ENCODE results near the gene POPDC2. TPM values are rescaled to one million over a fixed set of nuclear protein-coding genes. Genes with fewer than 3 reads are reported as not detected.

The POPDC2 gene
- total RNA-seq, 1 experiment from 2014 or later: 0.93 TPM

- ChIA-PET CTCF (no interaction called here), POLR2A (no interaction called here)
- Mint-ChIP-seq H3K27ac (ENCODE audit: low read depth, unreplicated experiment) (no peak overlapping the region), H3K9me3 (ENCODE audit: unreplicated experiment) (peaks cover 8% of the 10 kb centered on the region), H3K4me3 (ENCODE audit: unreplicated experiment) (no peak overlapping the region), H3K36me3 (ENCODE audit: insufficient read depth, unreplicated experiment) (no peaks in the 10 kb centered on the region), H3K4me1 (ENCODE audit: insufficient read depth, unreplicated experiment) (peaks cover 3% of the 10 kb centered on the region), H3K27me3 (ENCODE audit: insufficient read depth, unreplicated experiment) (peaks cover 10% of the 10 kb centered on the region)
- TF ChIP-seq, protein P1, sequence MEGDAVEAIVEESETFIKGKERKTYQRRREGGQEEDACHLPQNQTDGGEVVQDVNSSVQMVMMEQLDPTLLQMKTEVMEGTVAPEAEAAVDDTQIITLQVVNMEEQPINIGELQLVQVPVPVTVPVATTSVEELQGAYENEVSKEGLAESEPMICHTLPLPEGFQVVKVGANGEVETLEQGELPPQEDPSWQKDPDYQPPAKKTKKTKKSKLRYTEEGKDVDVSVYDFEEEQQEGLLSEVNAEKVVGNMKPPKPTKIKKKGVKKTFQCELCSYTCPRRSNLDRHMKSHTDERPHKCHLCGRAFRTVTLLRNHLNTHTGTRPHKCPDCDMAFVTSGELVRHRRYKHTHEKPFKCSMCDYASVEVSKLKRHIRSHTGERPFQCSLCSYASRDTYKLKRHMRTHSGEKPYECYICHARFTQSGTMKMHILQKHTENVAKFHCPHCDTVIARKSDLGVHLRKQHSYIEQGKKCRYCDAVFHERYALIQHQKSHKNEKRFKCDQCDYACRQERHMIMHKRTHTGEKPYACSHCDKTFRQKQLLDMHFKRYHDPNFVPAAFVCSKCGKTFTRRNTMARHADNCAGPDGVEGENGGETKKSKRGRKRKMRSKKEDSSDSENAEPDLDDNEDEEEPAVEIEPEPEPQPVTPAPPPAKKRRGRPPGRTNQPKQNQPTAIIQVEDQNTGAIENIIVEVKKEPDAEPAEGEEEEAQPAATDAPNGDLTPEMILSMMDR (IDR thresholded peaks at IDR 0.05; ENCODE audit: unreplicated experiment): no peak
- DNase-seq (ENCODE audit: unreplicated experiment): no peak
- BruUV-seq (replicated peaks): no TSS peak
- intact Hi-C loops (cut with micrococcal nuclease): no loop called here
Observed at GRCh38 chr3:119624002-119624720, 36.2 kb downstream of the POPDC2 start.

DNA sequence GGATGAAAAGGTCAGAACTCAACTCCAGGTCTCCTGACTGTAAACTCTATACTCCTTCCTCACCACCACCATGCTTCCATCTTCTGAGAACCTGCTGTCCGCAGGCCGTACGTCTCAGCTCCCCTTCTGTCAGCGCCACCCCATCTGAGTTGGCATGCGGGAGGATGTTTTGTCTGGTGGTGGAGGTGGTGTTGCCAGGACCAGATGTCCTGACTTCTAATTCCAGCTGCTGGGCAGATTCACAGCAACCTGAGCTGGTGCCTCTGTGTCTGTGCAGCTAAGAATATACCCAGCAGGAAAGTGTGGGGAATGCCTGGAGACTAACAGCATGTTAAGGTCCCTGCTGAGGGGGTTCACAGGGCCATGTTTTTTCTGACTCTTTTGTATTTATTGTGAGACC lies 39.5 kb downstream of the POPDC2 start:
- ChIA-PET CTCF (interaction anchor here (0.6 kb wide), 1 partner anchor 56 kb away, joined by 3 read pairs; the partner anchor contains the start of gene COX17), POLR2A (interaction anchor here (0.9 kb wide), 1 partner anchor 17 kb away, joined by 3 read pairs; no protein-coding TSS in a partner anchor)
- no peaks in the 10 kb centered on the region for H3K36me3 Mint-ChIP-seq (ENCODE audit: insufficient read depth, unreplicated experiment)

GRCh38 chr3:119619094-119619493 lies 41.3 kb downstream of the POPDC2 start:
- CTCF ChIA-PET: no interaction called here
- no peaks in the 10 kb centered on the region for H3K27me3 Mint-ChIP-seq (ENCODE audit: insufficient read depth, unreplicated experiment)
- H3K4me3 Mint-ChIP-seq (ENCODE audit: unreplicated experiment): no peak overlapping the region
- H3K4me1 Mint-ChIP-seq (ENCODE audit: insufficient read depth, unreplicated experiment): peaks cover 5% of the 10 kb centered on the region
- H3K36me3 Mint-ChIP-seq (ENCODE audit: insufficient read depth, unreplicated experiment): no peaks in the 10 kb centered on the region
- H3K27ac Mint-ChIP-seq (ENCODE audit: low read depth, unreplicated experiment): no peak overlapping the region
- H3K9me3 Mint-ChIP-seq (ENCODE audit: unreplicated experiment): peaks cover 8% of the 10 kb centered on the region
- BruUV-seq (replicated peaks): no TSS peak
- intact Hi-C loops (cut with micrococcal nuclease): no loop called here
- peak; percentile 18 for DNase-seq (ENCODE audit: unreplicated experiment)
- TF ChIP-seq, protein P1 (IDR thresholded peaks at IDR 0.05; ENCODE audit: unreplicated experiment): no peak
- POLR2A ChIA-PET: interaction anchor here (1.3 kb wide), 1 partner anchor 19 kb away, joined by 3 read pairs; no protein-coding TSS in a partner anchor

More for the DNA sequence above, 39.5 kb downstream of the POPDC2 start:
- no TSS peak for BruUV-seq (replicated peaks)
- no peak for DNase-seq (ENCODE audit: unreplicated experiment)
- peaks cover 8% of the 10 kb centered on the region for H3K9me3 Mint-ChIP-seq (ENCODE audit: unreplicated experiment)
- TF ChIP-seq, protein P1 (IDR thresholded peaks at IDR 0.05; ENCODE audit: unreplicated experiment): no peak
- no peak overlapping the region for H3K27ac Mint-ChIP-seq (ENCODE audit: low read depth, unreplicated experiment)
- intact Hi-C loops (cut with micrococcal nuclease): no loop called here
- H3K4me3 Mint-ChIP-seq (ENCODE audit: unreplicated experiment): no peak overlapping the region
- peaks cover 5% of the 10 kb centered on the region for H3K4me1 Mint-ChIP-seq (ENCODE audit: insufficient read depth, unreplicated experiment)
- peaks cover 9% of the 10 kb centered on the region for H3K27me3 Mint-ChIP-seq (ENCODE audit: insufficient read depth, unreplicated experiment)

GRCh38 chr3:119616056-119616455 lies 44.3 kb downstream of the POPDC2 start:
- Mint-ChIP-seq H3K27me3 (ENCODE audit: insufficient read depth, unreplicated experiment) (no peaks in the 10 kb centered on the region), H3K36me3 (ENCODE audit: insufficient read depth, unreplicated experiment) (no peaks in the 10 kb centered on the region), H3K27ac (ENCODE audit: low read depth, unreplicated experiment) (no peak overlapping the region), H3K4me1 (ENCODE audit: insufficient read depth, unreplicated experiment) (peaks cover 5% of the 10 kb centered on the region), H3K4me3 (ENCODE audit: unreplicated experiment) (no peak overlapping the region), H3K9me3 (ENCODE audit: unreplicated experiment) (no peaks in the 10 kb centered on the region)
- CTCF ChIA-PET: no interaction called here
- TF ChIP-seq, protein P1 (IDR thresholded peaks at IDR 0.05; ENCODE audit: unreplicated experiment): no peak
- POLR2A ChIA-PET: no interaction called here
- DNase-seq (ENCODE audit: unreplicated experiment): no peak
- intact Hi-C loops (cut with micrococcal nuclease): no loop called here
- BruUV-seq (replicated peaks): no TSS peak

All from MCF 10A (cell line).